ENCODE results near the gene CARD11.

- TF ChIP-seq SIN3A (IDR thresholded peaks at IDR 0.05; ENCODE audit: low read depth) (no peak), POLR2A (IDR thresholded peaks at IDR 0.05; ENCODE audit: borderline replicate concordance, extremely low read depth, insufficient read depth, insufficient read length) (no peak), TCF7L2 (IDR thresholded peaks at IDR 0.05; ENCODE audit: borderline replicate concordance, extremely low read depth, insufficient read depth, insufficient read length) (no peak), ZNF274 (IDR thresholded peaks at IDR 0.05; ENCODE audit: low read depth, low read length) (no peak), ZFX (IDR thresholded peaks at IDR 0.05) (no peak), EZH2 (IDR thresholded peaks at IDR 0.05) (no peak), RAD21 (IDR thresholded peaks at IDR 0.05; ENCODE audit: low read depth) (no peak), POLR2AphosphoS5 (IDR thresholded peaks at IDR 0.05; ENCODE audit: low read depth, low read length) (no peak), CBX3 (IDR thresholded peaks at IDR 0.05; ENCODE audit: low read depth) (no peak)
- TF ChIP-seq, protein P1, sequence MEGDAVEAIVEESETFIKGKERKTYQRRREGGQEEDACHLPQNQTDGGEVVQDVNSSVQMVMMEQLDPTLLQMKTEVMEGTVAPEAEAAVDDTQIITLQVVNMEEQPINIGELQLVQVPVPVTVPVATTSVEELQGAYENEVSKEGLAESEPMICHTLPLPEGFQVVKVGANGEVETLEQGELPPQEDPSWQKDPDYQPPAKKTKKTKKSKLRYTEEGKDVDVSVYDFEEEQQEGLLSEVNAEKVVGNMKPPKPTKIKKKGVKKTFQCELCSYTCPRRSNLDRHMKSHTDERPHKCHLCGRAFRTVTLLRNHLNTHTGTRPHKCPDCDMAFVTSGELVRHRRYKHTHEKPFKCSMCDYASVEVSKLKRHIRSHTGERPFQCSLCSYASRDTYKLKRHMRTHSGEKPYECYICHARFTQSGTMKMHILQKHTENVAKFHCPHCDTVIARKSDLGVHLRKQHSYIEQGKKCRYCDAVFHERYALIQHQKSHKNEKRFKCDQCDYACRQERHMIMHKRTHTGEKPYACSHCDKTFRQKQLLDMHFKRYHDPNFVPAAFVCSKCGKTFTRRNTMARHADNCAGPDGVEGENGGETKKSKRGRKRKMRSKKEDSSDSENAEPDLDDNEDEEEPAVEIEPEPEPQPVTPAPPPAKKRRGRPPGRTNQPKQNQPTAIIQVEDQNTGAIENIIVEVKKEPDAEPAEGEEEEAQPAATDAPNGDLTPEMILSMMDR (IDR thresholded peaks at IDR 0.05 in 2 of 3, conservative IDR thresholded peaks at IDR 0.05 in 1 of 3; ENCODE audit: borderline replicate concordance in 1 of 3, insufficient read depth in 1 of 3, low read depth in 2 of 3, low read length in 2 of 3), result no peak
- TF ChIP-seq, protein P2, sequence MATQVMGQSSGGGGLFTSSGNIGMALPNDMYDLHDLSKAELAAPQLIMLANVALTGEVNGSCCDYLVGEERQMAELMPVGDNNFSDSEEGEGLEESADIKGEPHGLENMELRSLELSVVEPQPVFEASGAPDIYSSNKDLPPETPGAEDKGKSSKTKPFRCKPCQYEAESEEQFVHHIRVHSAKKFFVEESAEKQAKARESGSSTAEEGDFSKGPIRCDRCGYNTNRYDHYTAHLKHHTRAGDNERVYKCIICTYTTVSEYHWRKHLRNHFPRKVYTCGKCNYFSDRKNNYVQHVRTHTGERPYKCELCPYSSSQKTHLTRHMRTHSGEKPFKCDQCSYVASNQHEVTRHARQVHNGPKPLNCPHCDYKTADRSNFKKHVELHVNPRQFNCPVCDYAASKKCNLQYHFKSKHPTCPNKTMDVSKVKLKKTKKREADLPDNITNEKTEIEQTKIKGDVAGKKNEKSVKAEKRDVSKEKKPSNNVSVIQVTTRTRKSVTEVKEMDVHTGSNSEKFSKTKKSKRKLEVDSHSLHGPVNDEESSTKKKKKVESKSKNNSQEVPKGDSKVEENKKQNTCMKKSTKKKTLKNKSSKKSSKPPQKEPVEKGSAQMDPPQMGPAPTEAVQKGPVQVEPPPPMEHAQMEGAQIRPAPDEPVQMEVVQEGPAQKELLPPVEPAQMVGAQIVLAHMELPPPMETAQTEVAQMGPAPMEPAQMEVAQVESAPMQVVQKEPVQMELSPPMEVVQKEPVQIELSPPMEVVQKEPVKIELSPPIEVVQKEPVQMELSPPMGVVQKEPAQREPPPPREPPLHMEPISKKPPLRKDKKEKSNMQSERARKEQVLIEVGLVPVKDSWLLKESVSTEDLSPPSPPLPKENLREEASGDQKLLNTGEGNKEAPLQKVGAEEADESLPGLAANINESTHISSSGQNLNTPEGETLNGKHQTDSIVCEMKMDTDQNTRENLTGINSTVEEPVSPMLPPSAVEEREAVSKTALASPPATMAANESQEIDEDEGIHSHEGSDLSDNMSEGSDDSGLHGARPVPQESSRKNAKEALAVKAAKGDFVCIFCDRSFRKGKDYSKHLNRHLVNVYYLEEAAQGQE (IDR thresholded peaks at IDR 0.05; ENCODE audit: low read depth), result no peak
Observed at GRCh38 chr7:2929321-2930201, 114.1 kb downstream of the CARD11 start.
